ENCODE data around the gene AICDA. TPM values are rescaled to one million over a fixed set of nuclear protein-coding genes. Genes with fewer than 3 reads are reported as not detected.
"Not testable (repeated sequence)": the region's sequence is repeated elsewhere in the genome, so short reads cannot be mapped to it uniquely, and the experiment has no call there.

The AICDA gene
- total RNA-seq, 1 donor = not detected

DNA sequence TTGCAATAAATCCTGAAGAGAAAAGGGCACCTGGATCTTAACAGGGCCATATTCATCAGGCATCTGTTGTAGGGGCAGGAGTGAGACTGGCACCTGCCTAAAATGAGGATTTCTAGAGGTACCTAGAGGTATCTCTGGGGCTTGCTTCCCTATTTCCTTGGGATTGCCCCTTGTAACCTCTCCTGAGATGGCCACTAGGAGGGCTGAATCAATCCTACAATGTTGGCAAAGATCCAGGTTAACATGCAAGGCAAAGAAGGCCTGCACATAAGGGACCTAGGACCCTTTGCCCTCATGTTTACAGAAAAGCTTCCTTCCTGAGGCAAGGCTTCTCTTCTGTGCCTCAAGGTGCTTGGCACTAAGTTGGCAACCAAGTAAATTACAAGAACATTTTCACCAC is 46.1 kb downstream of the AICDA start:
- H3K79me2 ChIP-seq (ENCODE audit: insufficient read depth, low read length) = no peaks in the 10 kb centered on the region
- no peak overlapping the region for H3K4me2 ChIP-seq (ENCODE audit: insufficient read depth, low read length)
- no peaks in the 10 kb centered on the region for H3K9me3 ChIP-seq (ENCODE audit: low read depth, low read length)
- H3K27ac ChIP-seq (ENCODE audit: low read depth, low read length) = no peak overlapping the region
- no peak for DNase-seq (ENCODE audit: insufficient read length, low spot score, missing footprints)
- no peaks in the 10 kb centered on the region for H3K27me3 ChIP-seq (ENCODE audit: insufficient read depth, low read length)
- no peaks in the 10 kb centered on the region for H3K36me3 ChIP-seq (ENCODE audit: insufficient read depth, low read length)
- TF ChIP-seq, protein P1, sequence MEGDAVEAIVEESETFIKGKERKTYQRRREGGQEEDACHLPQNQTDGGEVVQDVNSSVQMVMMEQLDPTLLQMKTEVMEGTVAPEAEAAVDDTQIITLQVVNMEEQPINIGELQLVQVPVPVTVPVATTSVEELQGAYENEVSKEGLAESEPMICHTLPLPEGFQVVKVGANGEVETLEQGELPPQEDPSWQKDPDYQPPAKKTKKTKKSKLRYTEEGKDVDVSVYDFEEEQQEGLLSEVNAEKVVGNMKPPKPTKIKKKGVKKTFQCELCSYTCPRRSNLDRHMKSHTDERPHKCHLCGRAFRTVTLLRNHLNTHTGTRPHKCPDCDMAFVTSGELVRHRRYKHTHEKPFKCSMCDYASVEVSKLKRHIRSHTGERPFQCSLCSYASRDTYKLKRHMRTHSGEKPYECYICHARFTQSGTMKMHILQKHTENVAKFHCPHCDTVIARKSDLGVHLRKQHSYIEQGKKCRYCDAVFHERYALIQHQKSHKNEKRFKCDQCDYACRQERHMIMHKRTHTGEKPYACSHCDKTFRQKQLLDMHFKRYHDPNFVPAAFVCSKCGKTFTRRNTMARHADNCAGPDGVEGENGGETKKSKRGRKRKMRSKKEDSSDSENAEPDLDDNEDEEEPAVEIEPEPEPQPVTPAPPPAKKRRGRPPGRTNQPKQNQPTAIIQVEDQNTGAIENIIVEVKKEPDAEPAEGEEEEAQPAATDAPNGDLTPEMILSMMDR (IDR thresholded peaks at IDR 0.05; ENCODE audit: extremely low read depth, low read depth, low read length) = no peak
- H3K4me3 ChIP-seq (ENCODE audit: insufficient read depth, low read length) = no peak overlapping the region
- H2AFZ ChIP-seq (ENCODE audit: low read length) = no peak overlapping the region
- no peaks in the 10 kb centered on the region for H3K4me1 ChIP-seq (ENCODE audit: insufficient read depth, low read length)
- no peaks in the 10 kb centered on the region for H4K20me1 ChIP-seq (ENCODE audit: insufficient read depth, low read length)

DNA sequence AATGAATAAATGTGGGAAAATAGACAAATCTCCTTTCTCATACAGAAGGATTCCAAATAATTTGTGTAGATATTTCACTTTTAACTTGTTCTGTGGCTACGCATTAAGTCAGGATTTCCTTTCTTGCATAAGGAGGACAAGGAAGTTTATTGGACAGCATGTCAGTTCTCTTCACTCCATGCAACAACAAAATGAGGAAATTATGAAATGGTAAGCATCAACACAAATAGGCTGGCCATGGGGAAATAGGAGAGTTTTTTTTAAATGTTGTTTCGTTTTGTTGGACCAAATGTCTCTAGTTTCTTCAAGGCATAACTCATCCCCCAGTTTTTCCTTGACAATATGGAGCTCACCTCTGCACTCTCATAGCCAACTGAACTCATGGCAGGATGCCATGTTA is 46.6 kb downstream of the AICDA start:
- H3K27ac ChIP-seq (ENCODE audit: low read depth, low read length); H3K79me2 ChIP-seq (ENCODE audit: insufficient read depth, low read length): not testable (repeated sequence)

DNA sequence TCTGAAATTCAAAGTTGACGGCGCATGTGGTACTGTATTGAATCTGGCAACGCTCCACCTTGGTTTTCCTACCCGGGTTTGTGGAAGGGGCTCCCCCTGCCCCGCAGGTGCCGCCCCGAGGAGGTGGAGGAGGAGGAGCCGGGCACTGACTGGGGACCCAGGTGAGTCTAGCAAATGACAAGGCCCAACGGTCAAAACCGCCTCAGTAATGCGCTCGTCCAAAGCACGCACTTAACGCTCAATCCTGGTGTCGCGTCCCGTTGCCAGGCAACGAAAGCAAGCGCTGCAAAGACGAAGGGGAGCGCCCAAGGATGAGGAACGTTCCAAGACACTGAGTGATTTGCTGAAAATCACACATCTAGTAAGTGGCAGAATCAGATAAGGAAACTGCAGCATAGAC is 48.0 kb downstream of the AICDA start:
- H2AFZ ChIP-seq (ENCODE audit: low read length) = no peak overlapping the region
- no peaks in the 10 kb centered on the region for H4K20me1 ChIP-seq (ENCODE audit: insufficient read depth, low read length)
- H3K4me3 ChIP-seq (ENCODE audit: insufficient read depth, low read length) = no peak overlapping the region
- H3K9me3 ChIP-seq (ENCODE audit: low read depth, low read length) = no peaks in the 10 kb centered on the region
- H3K27me3 ChIP-seq (ENCODE audit: insufficient read depth, low read length) = no peaks in the 10 kb centered on the region
- H3K4me2 ChIP-seq (ENCODE audit: insufficient read depth, low read length) = no peak overlapping the region
- no peaks in the 10 kb centered on the region for H3K79me2 ChIP-seq (ENCODE audit: insufficient read depth, low read length)
- DNase-seq (ENCODE audit: insufficient read length, low spot score, missing footprints) = no peak
- H3K36me3 ChIP-seq (ENCODE audit: insufficient read depth, low read length) = no peaks in the 10 kb centered on the region
- H3K27ac ChIP-seq (ENCODE audit: low read depth, low read length) = no peak overlapping the region
- TF ChIP-seq, protein P1 (IDR thresholded peaks at IDR 0.05; ENCODE audit: extremely low read depth, low read depth, low read length) = no peak
- H3K4me1 ChIP-seq (ENCODE audit: insufficient read depth, low read length) = no peaks in the 10 kb centered on the region

More for the DNA sequence above, 46.6 kb downstream of the AICDA start:
- not testable (repeated sequence) for H2AFZ ChIP-seq (ENCODE audit: low read length); H3K36me3 ChIP-seq (ENCODE audit: insufficient read depth, low read length); H3K4me1 ChIP-seq (ENCODE audit: insufficient read depth, low read length); DNase-seq (ENCODE audit: insufficient read length, low spot score, missing footprints); H3K27me3 ChIP-seq (ENCODE audit: insufficient read depth, low read length); H3K9me3 ChIP-seq (ENCODE audit: low read depth, low read length); H3K4me3 ChIP-seq (ENCODE audit: insufficient read depth, low read length); H4K20me1 ChIP-seq (ENCODE audit: insufficient read depth, low read length); H3K4me2 ChIP-seq (ENCODE audit: insufficient read depth, low read length)

DNA sequence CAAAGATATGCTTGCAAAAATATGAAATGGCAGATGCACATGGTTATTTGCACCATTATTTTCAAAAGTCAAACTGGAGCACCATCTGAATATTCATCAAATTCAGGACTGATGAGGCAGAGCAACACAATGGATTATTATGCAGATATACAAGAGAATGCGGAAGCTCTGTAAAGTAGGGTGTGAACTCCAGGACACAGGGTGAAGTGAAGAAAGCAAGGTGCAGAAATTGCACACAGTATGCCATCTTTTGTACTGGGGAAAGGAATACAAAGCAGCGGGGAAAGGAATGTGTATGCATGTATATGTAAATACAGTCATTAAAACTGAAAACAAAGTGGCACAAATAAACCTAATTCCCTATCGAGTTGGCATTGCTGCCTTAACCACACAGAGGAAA is 49.3 kb downstream of the AICDA start:
- TF ChIP-seq, protein P1 (IDR thresholded peaks at IDR 0.05; ENCODE audit: extremely low read depth, low read depth, low read length) = no peak
- no peak for DNase-seq (ENCODE audit: insufficient read length, low spot score, missing footprints)
- no peaks in the 10 kb centered on the region for H3K9me3 ChIP-seq (ENCODE audit: low read depth, low read length)
- no peak overlapping the region for H3K4me2 ChIP-seq (ENCODE audit: insufficient read depth, low read length)
- H3K79me2 ChIP-seq (ENCODE audit: insufficient read depth, low read length) = no peaks in the 10 kb centered on the region
- no peak overlapping the region for H3K4me3 ChIP-seq (ENCODE audit: insufficient read depth, low read length)
- H2AFZ ChIP-seq (ENCODE audit: low read length) = no peak overlapping the region
- no peaks in the 10 kb centered on the region for H3K4me1 ChIP-seq (ENCODE audit: insufficient read depth, low read length)
- H4K20me1 ChIP-seq (ENCODE audit: insufficient read depth, low read length) = no peaks in the 10 kb centered on the region
- no peaks in the 10 kb centered on the region for H3K27me3 ChIP-seq (ENCODE audit: insufficient read depth, low read length)
- no peaks in the 10 kb centered on the region for H3K36me3 ChIP-seq (ENCODE audit: insufficient read depth, low read length)
- no peak overlapping the region for H3K27ac ChIP-seq (ENCODE audit: low read depth, low read length)

Measured in osteoblast (primary cell).